Endothelial cell of umbilical vein (primary cell): Measurements from ENCODE around the gene GIMAP7. TPM values are rescaled to one million over a fixed set of nuclear protein-coding genes. Genes with fewer than 3 reads are reported as not detected.

Experiments used
- BruUV-seq: library from RNA; stranded (reverse); fragments of 400-500 nt; replicated peaks from 2 replicates; lab custom pipeline; 2021; lab: Mats Ljungman, UMichigan
- CTCF ChIA-PET: fragments of 300-600, 350-600 bp; sonication (Branson Sonifier 250); formaldehyde crosslinking; loops from one replicate; lab custom pipeline; 2021; ENCODE audit warnings: antibody characterized with exemption, inconsistent platforms; lab: Charles Lee
- POLR2A ChIA-PET: fragments of 300-600, 350-600 bp; sonication (Branson Sonifier 250); formaldehyde crosslinking; loops from one replicate; lab custom pipeline; 2021; ENCODE audit warnings: antibody characterized with exemption, inconsistent platforms; lab: Charles Lee
- DNase-seq: peaks from one replicate; pipeline ENCODE4 v3.0.0-alpha.2; 2011; ENCODE audit warnings: low read depth, low spot score
- FAIRE-seq: peaks from 2 replicates; lab custom pipeline; 2011; peaks lifted over from hg19 to GRCh38; lab: Jason Lieb, UNC
- H2AFZ ChIP-seq: 2 replicates; pipeline ENCODE4 v1.6.0; 2012; ENCODE audit warnings: low read depth, low read length, control low read depth, inconsistent platforms
- H3K27ac ChIP-seq: 2 replicates; pipeline ENCODE4 v1.5.1; 2011; ENCODE audit warnings: low read depth, mild to moderate bottlenecking, control low read depth, low read length, moderate library complexity; ENCODE audit not compliant: insufficient read depth
- H3K27me3 ChIP-seq, 2 experiments: 2 replicates each; pipeline versions ENCODE4 v1.6.0 to v1.6.1; 2011; ENCODE audit warnings: low read length in 2 of 2, mixed read lengths in 1 of 2; ENCODE audit not compliant: control insufficient read depth in 2 of 2, insufficient read depth in 2 of 2
- H3K36me3 ChIP-seq, 2 experiments: 2 replicates in 1 of 2; 3 replicates in 1 of 2; pipeline ENCODE4 v1.5.1; 2011; ENCODE audit warnings: low read length in 2 of 2, mild to moderate bottlenecking in 1 of 2, moderate library complexity in 1 of 2; ENCODE audit not compliant: control insufficient read depth in 2 of 2, insufficient read depth in 2 of 2; ENCODE audit errors: extremely low read depth in 1 of 2
- H3K4me1 ChIP-seq: 3 replicates; pipeline ENCODE4 v1.5.1; 2011; ENCODE audit warnings: mild to moderate bottlenecking, low read length; ENCODE audit not compliant: control insufficient read depth, insufficient read depth; ENCODE audit errors: extremely low read depth
- H3K4me2 ChIP-seq: 2 replicates; pipeline ENCODE4 v1.6.1; 2011; ENCODE audit warnings: low read length, control low read depth, mixed read lengths; ENCODE audit not compliant: insufficient read depth
- H3K4me3 ChIP-seq, 3 experiments: fragments of 200-600 bp in 1 of 3; sonication (generic), shearing (Covaris generic) in 1 of 3; replicated peaks in 1 of 3; 2 replicates each; pipeline ENCODE4 v1.5.1; 2011 to 2016; ENCODE audit warnings: control low read depth in 3 of 3, low read length in 3 of 3, mild to moderate bottlenecking in 2 of 3, inconsistent platforms in 1 of 3, low read depth in 1 of 3, moderate library complexity in 1 of 3; ENCODE audit not compliant: insufficient read depth in 1 of 3
- H3K79me2 ChIP-seq: 2 replicates; pipeline ENCODE4 v1.6.0; 2012; ENCODE audit warnings: low read length, inconsistent platforms; ENCODE audit not compliant: control insufficient read depth, insufficient read depth
- H3K9ac ChIP-seq: replicated peaks from 2 replicates; pipeline ENCODE3; 2011; ENCODE audit warnings: low read length, control low read depth; ENCODE audit not compliant: insufficient read depth; ENCODE audit errors: extremely low read depth
- H3K9me1 ChIP-seq: replicated peaks from 3 replicates; pipeline ENCODE4 v1.6.0; 2011; ENCODE audit warnings: mild to moderate bottlenecking, low read length; ENCODE audit not compliant: control insufficient read depth, insufficient read depth; ENCODE audit errors: extremely low read depth
- H3K9me3 ChIP-seq: replicated peaks from 2 replicates; pipeline ENCODE4 v1.5.1; 2012; ENCODE audit warnings: low read length, inconsistent platforms; ENCODE audit not compliant: control insufficient read depth, insufficient read depth
- H4K20me1 ChIP-seq: replicated peaks from 2 replicates; pipeline ENCODE3; 2011; ENCODE audit warnings: mild to moderate bottlenecking, low read length; ENCODE audit not compliant: control insufficient read depth, insufficient read depth; ENCODE audit errors: extremely low read depth
- EZH2 ChIP-seq: IDR thresholded peaks from 2 replicates; pipeline ENCODE4 v1.6.1; 2012; ENCODE audit warnings: borderline replicate concordance, low read depth, mild to moderate bottlenecking, moderate library complexity, low read length, inconsistent platforms; ENCODE audit not compliant: severe bottlenecking
- FOS ChIP-seq: IDR thresholded peaks from 2 replicates; pipeline ENCODE4 v1.6.1; 2011; ENCODE audit warnings: mild to moderate bottlenecking, low read length, moderate library complexity, borderline replicate concordance; ENCODE audit not compliant: insufficient read depth
- GATA2 ChIP-seq: IDR thresholded peaks from 2 replicates; pipeline ENCODE4 v1.7.0; 2011; ENCODE audit warnings: low read depth, mild to moderate bottlenecking, moderate library complexity, mixed read lengths, low read length; ENCODE audit not compliant: insufficient read length, insufficient read depth
- JUN ChIP-seq: IDR thresholded peaks from 2 replicates; pipeline ENCODE4 v1.6.1; 2011; ENCODE audit warnings: borderline replicate concordance, low read depth; ENCODE audit not compliant: insufficient read length, insufficient read depth
- MYC ChIP-seq: IDR thresholded peaks from one replicate; pipeline ENCODE4 v1.6.1; 2011; ENCODE audit warnings: mild to moderate bottlenecking, low read depth, low read length
- POLR2A ChIP-seq: IDR thresholded peaks from 2 replicates; pipeline ENCODE4 v1.6.1; 2012; ENCODE audit warnings: low read depth, mild to moderate bottlenecking, control low read depth, low read length
- POLR2AphosphoS5 ChIP-seq: IDR thresholded peaks from 2 replicates; pipeline ENCODE4 v1.6.1; 2012; ENCODE audit warnings: low read depth, mild to moderate bottlenecking, control low read depth, low read length, moderate library complexity; ENCODE audit not compliant: insufficient read depth
- dilution Hi-C: fragments of 300-500 bp; cut with MboI; formaldehyde crosslinking; loops from one replicate; pipeline ENCODE4 v1.15.0; 2019; ENCODE audit warnings: low sequenced_read_pairs; ENCODE audit not compliant: extremely low pct_ligation_motif_present
- intact Hi-C: fragments of 100-400 bp; cut with micrococcal nuclease; formaldehyde crosslinking; loops from one replicate; pipeline ENCODE4 v1.10.0; 2022
- polyA plus RNA-seq, 4 experiments: library from polyadenylated mRNA; depleted of rRNA in 3 of 4; stranded (reverse) in 3 of 4; unstranded in 1 of 4; fragments of >200 nt; gene quantifications; 2 replicates each; pipeline versions ENCODE4 v1.2.1 to v1.2.3, GENCODE V29; 2011 to 2012; ENCODE audit warnings: missing spikeins in 1 of 4
- total RNA-seq: library from RNA; stranded (reverse); gene quantifications from 2 replicates; pipeline ENCODE4 v1.2.3, GENCODE V29; 2021
- TF ChIP-seq, protein P1 (sequence below): IDR thresholded peaks from 2 replicates; pipeline ENCODE4 v1.6.1; 2011; ENCODE audit not compliant: insufficient read depth, insufficient read length
- TF ChIP-seq, protein P2 (sequence below), 2 donors: IDR thresholded peaks; 1 replicate in 1 of 2; 2 replicates in 1 of 2; pipeline ENCODE4 v1.5.1; 2011; ENCODE audit warnings: low read length in 2 of 2, mild to moderate bottlenecking in 2 of 2, moderate library complexity in 2 of 2, control low read depth in 1 of 2, inconsistent platforms in 1 of 2, low read depth in 1 of 2; ENCODE audit not compliant: insufficient read depth in 1 of 2; ENCODE audit errors: extremely low read depth in 1 of 2

GIMAP7 gene
- total and polyA plus RNA-seq, 2 donors (not counting 3 experiments of a cell fraction or from before 2014, with no cell fraction given), result 42.4 to 43.4 TPM

DNA sequence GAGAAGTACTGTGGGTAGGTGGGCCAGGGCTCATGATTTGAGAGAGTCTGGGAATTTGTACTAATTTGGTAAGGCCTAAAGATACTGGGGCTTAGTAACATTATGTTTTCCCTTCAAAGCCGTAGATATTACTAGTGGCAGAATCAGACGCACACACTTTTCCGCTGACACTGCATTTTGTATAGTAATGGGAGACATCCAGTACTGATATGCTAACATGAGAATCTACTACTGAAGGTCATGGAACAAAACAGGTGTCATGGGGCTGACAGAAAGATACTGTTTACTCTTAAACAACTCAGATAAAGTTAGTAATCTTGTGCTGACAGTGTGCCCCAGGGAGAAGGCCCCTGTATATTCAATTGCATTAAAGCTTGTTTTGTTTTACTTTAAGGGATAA lies 11.1 kb upstream of the GIMAP7 start:
- H3K9me3 ChIP-seq, result no peaks in the 10 kb centered on the region
- H2AFZ ChIP-seq, result no peak overlapping the region
- H3K27me3 ChIP-seq, result no peaks in the 10 kb centered on the region
- no peak overlapping the region for H3K4me2 ChIP-seq
- dilution Hi-C loops (no loop called here), intact Hi-C loops (no loop called here)
- H3K4me1 ChIP-seq, result peaks cover 5% of the 10 kb centered on the region
- ChIA-PET POLR2A (no interaction called here), CTCF (no interaction called here)
- H3K9me1 ChIP-seq, result no peaks in the 10 kb centered on the region
- H3K36me3 ChIP-seq, result no peaks in the 10 kb centered on the region
- no peak overlapping the region for H3K4me3 ChIP-seq
- H3K79me2 ChIP-seq, result no peaks in the 10 kb centered on the region
- TF ChIP-seq EZH2 (no peak), POLR2AphosphoS5 (no peak), FOS (no peak), GATA2 (no peak), MYC (no peak), POLR2A (no peak), JUN (no peak)
- TF ChIP-seq, protein P1, sequence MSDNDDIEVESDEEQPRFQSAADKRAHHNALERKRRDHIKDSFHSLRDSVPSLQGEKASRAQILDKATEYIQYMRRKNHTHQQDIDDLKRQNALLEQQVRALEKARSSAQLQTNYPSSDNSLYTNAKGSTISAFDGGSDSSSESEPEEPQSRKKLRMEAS, result no peak
- TF ChIP-seq, protein P2, sequence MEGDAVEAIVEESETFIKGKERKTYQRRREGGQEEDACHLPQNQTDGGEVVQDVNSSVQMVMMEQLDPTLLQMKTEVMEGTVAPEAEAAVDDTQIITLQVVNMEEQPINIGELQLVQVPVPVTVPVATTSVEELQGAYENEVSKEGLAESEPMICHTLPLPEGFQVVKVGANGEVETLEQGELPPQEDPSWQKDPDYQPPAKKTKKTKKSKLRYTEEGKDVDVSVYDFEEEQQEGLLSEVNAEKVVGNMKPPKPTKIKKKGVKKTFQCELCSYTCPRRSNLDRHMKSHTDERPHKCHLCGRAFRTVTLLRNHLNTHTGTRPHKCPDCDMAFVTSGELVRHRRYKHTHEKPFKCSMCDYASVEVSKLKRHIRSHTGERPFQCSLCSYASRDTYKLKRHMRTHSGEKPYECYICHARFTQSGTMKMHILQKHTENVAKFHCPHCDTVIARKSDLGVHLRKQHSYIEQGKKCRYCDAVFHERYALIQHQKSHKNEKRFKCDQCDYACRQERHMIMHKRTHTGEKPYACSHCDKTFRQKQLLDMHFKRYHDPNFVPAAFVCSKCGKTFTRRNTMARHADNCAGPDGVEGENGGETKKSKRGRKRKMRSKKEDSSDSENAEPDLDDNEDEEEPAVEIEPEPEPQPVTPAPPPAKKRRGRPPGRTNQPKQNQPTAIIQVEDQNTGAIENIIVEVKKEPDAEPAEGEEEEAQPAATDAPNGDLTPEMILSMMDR (IDR thresholded peaks at IDR 0.05; ENCODE audit: extremely low read depth in 1 of 2, insufficient read depth in 1 of 2, low read depth in 1 of 2, low read length in 2 of 2), result no peak
- no peaks in the 10 kb centered on the region for H4K20me1 ChIP-seq
- BruUV-seq, result no TSS peak
- FAIRE-seq (no peak), DNase-seq (no peak)
- no peak overlapping the region for H3K9ac ChIP-seq
- no peak overlapping the region for H3K27ac ChIP-seq
